Fibroblast of skin of abdomen (primary cell): Measurements from ENCODE around the gene MAGED1. TPM values are rescaled to one million over a fixed set of nuclear protein-coding genes. Genes with fewer than 3 reads are reported as not detected.

Experiments used
- DNase-seq: peaks from one replicate; pipeline ENCODE4 v3.0.0-alpha.2; 2013
- polyA plus RNA-seq, 2 experiments: library from polyadenylated mRNA; unstranded; fragments of 120-200 nt; gene quantifications; one replicate each; pipeline ENCODE4 v1.2.1, GENCODE V29; 2013; ENCODE audit not compliant: insufficient read length in 2 of 2

MAGED1 gene
- 474 TPM for polyA plus RNA-seq (2013, experiment 1 of 2; ENCODE audit: insufficient read length)
- polyA plus RNA-seq (2013, experiment 2 of 2; ENCODE audit: insufficient read length), result 492 TPM

- peak; percentile 96 for DNase-seq
Measured at GRCh38 chrX:51892921-51893745, at the start of gene MAGED1. TSS of gene MAGED1 (plus strand) at chrX:51893623. CDS start at chrX:51894305, 682 bp downstream.

GRCh38 chrX:51847463-51847862 is 46.0 kb upstream of the MAGED1 start:
- no peak for DNase-seq

GRCh38 chrX:51851507-51852085 is 41.8 kb upstream of the MAGED1 start:
- no peak for DNase-seq

GRCh38 chrX:51852096-51852495 is 41.3 kb upstream of the MAGED1 start:
- no peak for DNase-seq

- no peak for DNase-seq
Measured at GRCh38 chrX:51852621-51853020, 40.8 kb upstream of the MAGED1 start.

- no peak for DNase-seq
Measured at GRCh38 chrX:51853251-51853650, 40.2 kb upstream of the MAGED1 start.

GRCh38 chrX:51855698-51856097 is 37.7 kb upstream of the MAGED1 start:
- DNase-seq, result no peak

GRCh38 chrX:51857159-51857733 is 36.2 kb upstream of the MAGED1 start:
- DNase-seq, result no peak

GRCh38 chrX:51860679-51861078 is 32.7 kb upstream of the MAGED1 start:
- DNase-seq, result peak; percentile 20

GRCh38 chrX:51862920-51863319 is 30.5 kb upstream of the MAGED1 start:
- DNase-seq, result no peak

GRCh38 chrX:51866210-51866609 is 27.2 kb upstream of the MAGED1 start:
- DNase-seq, result peak; percentile 4

- DNase-seq, result no peak
Measured at GRCh38 chrX:51867626-51868025, 25.8 kb upstream of the MAGED1 start.

GRCh38 chrX:51870354-51870753 is 23.1 kb upstream of the MAGED1 start:
- no peak for DNase-seq

GRCh38 chrX:51874123-51874522 is 19.3 kb upstream of the MAGED1 start:
- no peak for DNase-seq

- DNase-seq, result peak; percentile 67
Measured at GRCh38 chrX:51876441-51876840, 17.0 kb upstream of the MAGED1 start.

- no peak for DNase-seq
Measured at GRCh38 chrX:51878056-51878455, 15.4 kb upstream of the MAGED1 start.

GRCh38 chrX:51889851-51890250 is 3.6 kb upstream of the MAGED1 start:
- no peak for DNase-seq

GRCh38 chrX:51891245-51891644 is 2.2 kb upstream of the MAGED1 start:
- DNase-seq, result no peak

- DNase-seq, result peak; percentile 94
Measured at GRCh38 chrX:51891821-51892551, 1.4 kb upstream of the MAGED1 start.

- peak; percentile 67 for DNase-seq
Measured at GRCh38 chrX:51893931-51894696, 691 bp downstream of the MAGED1 start.

GRCh38 chrX:51894697-51895336 is 1.4 kb downstream of the MAGED1 start:
- DNase-seq, result peak; percentile 18

GRCh38 chrX:51896626-51897025 is 3.2 kb downstream of the MAGED1 start:
- no peak for DNase-seq
